ENCODE results near the gene C1orf232.

DNA sequence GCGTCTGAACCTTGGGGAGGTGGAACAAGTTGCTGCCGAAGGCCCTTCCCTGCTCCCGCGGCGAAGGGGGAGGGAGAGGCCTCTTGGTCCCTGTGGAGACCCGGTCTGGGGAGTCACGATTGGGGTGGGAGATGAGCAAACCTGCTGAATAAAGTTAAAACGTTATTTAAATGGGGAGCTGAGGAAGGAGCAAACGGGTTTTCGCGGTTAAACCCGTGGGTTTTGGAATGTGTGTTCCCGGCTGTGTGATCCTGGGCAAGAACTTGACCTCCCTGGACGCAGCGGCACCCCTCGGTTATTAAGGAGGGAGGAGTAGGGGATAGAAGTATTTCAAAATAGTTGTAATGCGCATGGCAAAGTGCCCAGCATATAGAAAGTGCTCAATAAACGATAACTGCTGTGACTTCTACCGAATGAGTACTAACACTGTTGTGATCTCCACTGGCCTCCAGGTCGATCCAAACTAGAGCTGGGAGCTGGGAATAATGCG lies 6.5 kb downstream of the C1orf232 start:
- no peak for TF ChIP-seq POLR2A (IDR thresholded peaks at IDR 0.05)
- TF ChIP-seq CTCF (IDR thresholded peaks at IDR 0.05) = no peak

All from Peyer's patch (tissue), 4 donors.